HL-60 (cell line): ENCODE measurements around the gene PRKCE.

Source experiments
- DNase-seq, 2 experiments: peaks; one replicate each; pipeline ENCODE4 v3.0.0-alpha.2; 2010 to 2020; ENCODE audit warnings: low read depth in 1 of 2, low spot score in 1 of 2
- H3K27ac ChIP-seq: fragments of 250-450 bp; sonication (Bioruptor Pico); replicated peaks from 2 replicates; pipeline ENCODE4 v1.5.1; 2020; ENCODE audit warnings: mild to moderate bottlenecking, moderate library complexity
- H3K27me3 ChIP-seq: fragments of 250-450 bp; sonication (Bioruptor Pico); 2 replicates; pipeline ENCODE4 v1.5.1; 2021; ENCODE audit warnings: mild to moderate bottlenecking, moderate library complexity; ENCODE audit not compliant: insufficient read depth, poor library complexity, severe bottlenecking
- H3K4me3 ChIP-seq: replicated peaks from 2 replicates; pipeline ENCODE4 v1.5.1; 2011; ENCODE audit warnings: mild to moderate bottlenecking, control low read depth, low read length; ENCODE audit not compliant: insufficient read depth
- CTCF ChIP-seq: IDR thresholded peaks from one replicate; pipeline ENCODE4 v1.5.1; 2011; ENCODE audit warnings: low read length, control low read depth, inconsistent platforms; ENCODE audit not compliant: insufficient read depth
- GABPA ChIP-seq: IDR thresholded peaks from 2 replicates; pipeline ENCODE4 v1.6.1; 2012; ENCODE audit warnings: low read depth
- POLR2AphosphoS5 ChIP-seq: IDR thresholded peaks from 2 replicates; pipeline ENCODE4 v1.6.1; 2012; ENCODE audit warnings: low read depth
- REST ChIP-seq: IDR thresholded peaks from 2 replicates; pipeline ENCODE4 v1.6.1; 2012; ENCODE audit warnings: low read depth; ENCODE audit not compliant: insufficient replicate concordance
- SPI1 ChIP-seq: IDR thresholded peaks from 2 replicates; pipeline ENCODE4 v1.6.1; 2012; ENCODE audit warnings: low read depth, mild to moderate bottlenecking, borderline replicate concordance

The PRKCE gene

DNA sequence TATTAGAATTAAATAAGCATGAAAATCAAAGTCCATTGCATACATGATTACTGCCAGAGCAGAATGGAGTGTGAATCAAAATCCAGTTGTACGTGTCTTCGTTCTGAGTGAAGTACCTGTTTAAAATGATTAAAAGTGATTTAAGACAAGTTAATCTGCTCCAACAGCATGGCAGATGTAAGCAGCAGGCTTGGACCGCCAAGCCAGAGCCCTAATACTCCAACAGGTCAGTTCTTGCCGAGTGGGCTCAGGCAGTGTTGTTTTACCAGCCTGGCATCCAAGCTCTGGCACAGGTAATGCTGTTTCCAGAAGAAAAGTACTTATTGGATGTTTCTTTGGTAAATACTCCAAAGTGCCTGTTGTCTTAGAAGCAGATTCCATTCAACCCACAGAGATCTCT, 474.3 kb downstream of the PRKCE start:
- TF ChIP-seq REST (no peak), GABPA (no peak), CTCF (no peak), POLR2AphosphoS5 (no peak), SPI1 (no peak)
- Histone ChIP-seq H3K4me3 (no peak overlapping the region), H3K27me3 (no peaks in the 10 kb centered on the region), H3K27ac (no peak overlapping the region)
- no peak for DNase-seq

DNA sequence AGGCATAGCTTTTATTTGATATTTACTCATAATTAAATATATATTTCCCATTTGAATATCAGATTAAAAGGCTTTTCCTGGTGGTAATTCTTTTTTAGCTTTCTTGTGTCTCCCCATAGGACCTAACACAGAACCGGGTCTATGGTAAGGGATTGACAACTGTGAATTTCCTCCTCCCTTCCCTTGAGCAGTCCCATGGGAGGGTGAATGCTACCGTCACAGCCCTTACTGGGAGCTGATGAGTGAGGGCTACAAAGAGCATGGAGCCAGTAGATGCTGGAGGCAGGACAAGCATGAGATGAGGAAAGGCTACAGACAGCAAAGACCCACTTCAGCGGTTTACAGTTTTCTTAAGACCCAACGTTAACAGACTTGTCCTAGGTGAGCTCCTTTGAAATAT, 475.1 kb downstream of the PRKCE start:
- no peaks in the 10 kb centered on the region for H3K27me3 ChIP-seq
- no peak for DNase-seq
- TF ChIP-seq POLR2AphosphoS5 (no peak), CTCF (no peak), REST (no peak), GABPA (no peak), SPI1 (no peak)
- no peak overlapping the region for H3K27ac ChIP-seq
- no peak overlapping the region for H3K4me3 ChIP-seq

DNA sequence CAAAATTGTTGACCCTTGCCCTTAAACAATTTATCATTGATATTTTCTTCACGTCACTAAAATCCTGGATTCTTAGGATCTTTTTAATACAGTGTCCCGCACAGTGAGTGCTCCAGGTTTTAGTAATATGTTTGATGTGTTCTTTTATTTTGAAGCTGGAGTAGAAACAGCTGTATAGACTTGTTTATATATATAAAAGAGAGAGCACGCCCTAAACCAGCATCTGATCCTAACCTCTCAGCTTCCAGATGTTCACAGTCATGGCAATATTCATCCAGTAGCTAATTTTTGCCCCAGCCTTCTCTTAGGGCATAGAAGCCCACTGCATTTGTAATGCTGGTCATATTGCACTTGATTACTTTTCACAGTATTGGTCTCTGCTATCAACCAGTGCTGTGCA, 475.7 kb downstream of the PRKCE start:
- DNase-seq: no peak
- TF ChIP-seq POLR2AphosphoS5: no peak
- TF ChIP-seq GABPA: no peak
- no peak for TF ChIP-seq REST
- TF ChIP-seq CTCF: no peak
- TF ChIP-seq SPI1: no peak
- Histone ChIP-seq H3K27me3 (no peaks in the 10 kb centered on the region), H3K4me3 (no peak overlapping the region), H3K27ac (no peak overlapping the region)
